Caco-2 (cell line): ENCODE results near the gene TGFA. TPM values are rescaled to one million over a fixed set of nuclear protein-coding genes. Genes with fewer than 3 reads are reported as not detected.

Experiments
- BruUV-seq: library from RNA; stranded (reverse); fragments of 400-500 nt; replicated peaks from 2 replicates; lab custom pipeline; 2021; lab: Mats Ljungman, UMichigan
- CTCF ChIA-PET: fragments of 300-600 bp; sonication (Branson Sonifier 250); formaldehyde crosslinking; loops from one replicate; lab custom pipeline; 2022; ENCODE audit warnings: antibody characterized with exemption; lab: Charles Lee
- POLR2A ChIA-PET: fragments of 300-600 bp; sonication (Branson Sonifier 250); formaldehyde crosslinking; loops from one replicate; lab custom pipeline; 2022; ENCODE audit warnings: antibody characterized with exemption; lab: Charles Lee
- DNase-seq, 2 experiments: peaks; one replicate each; pipeline versions ENCODE4 v3.0.0 to v3.0.0-alpha.2; 2020 to 2022
- H3K27me3 ChIP-seq: replicated peaks from 2 replicates; pipeline ENCODE4 v1.6.0; 2011; ENCODE audit warnings: low read length; ENCODE audit not compliant: control insufficient read depth, insufficient read depth
- H3K36me3 ChIP-seq: 2 replicates; pipeline ENCODE4 v1.5.1; 2011; ENCODE audit warnings: low read length; ENCODE audit not compliant: control insufficient read depth, insufficient read depth
- H3K4me1 ChIP-seq: fragments of 250-450 bp; sonication (Bioruptor Pico); 2 replicates; pipeline ENCODE4 v1.5.1; 2020; ENCODE audit warnings: mild to moderate bottlenecking
- H3K4me3 ChIP-seq: 2 replicates; pipeline ENCODE4 v1.5.1; 2011; ENCODE audit warnings: low read depth, mild to moderate bottlenecking, control low read depth, low read length
- H3K9me3 ChIP-seq: fragments of 250-450 bp; sonication (Bioruptor Pico); 2 replicates; pipeline ENCODE4 v1.5.1; 2020; ENCODE audit warnings: mild to moderate bottlenecking, moderate library complexity
- H3K27ac Mint-ChIP-seq: one replicate; pipeline ENCODE4 v1.8.0; 2022; ENCODE audit warnings: mixed read lengths; ENCODE audit not compliant: unreplicated experiment
- H3K27me3 Mint-ChIP-seq: one replicate; pipeline ENCODE4 v1.8.0; 2022; ENCODE audit warnings: mixed read lengths; ENCODE audit not compliant: insufficient read depth, unreplicated experiment
- H3K36me3 Mint-ChIP-seq: one replicate; pipeline ENCODE4 v1.8.0; 2022; ENCODE audit warnings: mild to moderate bottlenecking, mixed read lengths; ENCODE audit not compliant: insufficient read depth, unreplicated experiment
- H3K4me1 Mint-ChIP-seq: one replicate; pipeline ENCODE4 v1.8.0; 2022; ENCODE audit warnings: low read depth, mixed read lengths; ENCODE audit not compliant: unreplicated experiment
- H3K4me3 Mint-ChIP-seq: one replicate; pipeline ENCODE4 v1.8.0; 2022; ENCODE audit warnings: mild to moderate bottlenecking, moderate library complexity, mixed read lengths; ENCODE audit not compliant: unreplicated experiment
- H3K9me3 Mint-ChIP-seq: one replicate; pipeline ENCODE4 v1.8.0; 2022; ENCODE audit warnings: mixed read lengths; ENCODE audit not compliant: unreplicated experiment
- CTCF ChIP-seq, 2 experiments: fragments of 200-600 bp in 1 of 2; IDR thresholded peaks; 1 replicate in 1 of 2; 2 replicates in 1 of 2; pipeline versions ENCODE4 v1.5.1 to v1.8.0; 2011 to 2022; ENCODE audit warnings: antibody characterized with exemption in 1 of 2, control low read depth in 1 of 2, inconsistent platforms in 1 of 2, low read depth in 1 of 2, low read length in 1 of 2, mild to moderate bottlenecking in 1 of 2, moderate library complexity in 1 of 2; ENCODE audit not compliant: insufficient read depth in 1 of 2, severe bottlenecking in 1 of 2, unreplicated experiment in 1 of 2
- intact Hi-C: fragments of 100-400 bp; cut with micrococcal nuclease; formaldehyde crosslinking; loops from one replicate; pipeline ENCODE4 v1.10.0; 2022; ENCODE audit not compliant: unreplicated experiment
- total RNA-seq: library from RNA; stranded (reverse); gene quantifications from 2 replicates; pipeline ENCODE4 v1.2.3, GENCODE V29; 2022

The TGFA gene
- total RNA-seq, 1 experiment from 2014 or later = 0.70 TPM

GRCh38 chr2:70463997-70464396, 89.6 kb downstream of the TGFA start:
- no peak for TF ChIP-seq CTCF (IDR thresholded peaks at IDR 0.05; ENCODE audit: insufficient read depth in 1 of 2, low read depth in 1 of 2, low read length in 1 of 2, severe bottlenecking in 1 of 2, unreplicated experiment in 1 of 2)
- Mint-ChIP-seq H3K9me3 (no peaks in the 10 kb centered on the region), H3K27me3 (peaks cover 6% of the 10 kb centered on the region), H3K36me3 (no peaks in the 10 kb centered on the region), H3K4me3 (no peak overlapping the region), H3K4me1 (no peaks in the 10 kb centered on the region), H3K27ac (no peak overlapping the region)
- CTCF ChIA-PET = no interaction called here
- intact Hi-C loops = no loop called here
- POLR2A ChIA-PET = no interaction called here
- H3K27me3 ChIP-seq = no peaks in the 10 kb centered on the region
- BruUV-seq = no TSS peak
- DNase-seq = no peak
- H3K4me3 ChIP-seq = no peak overlapping the region
- H3K4me1 ChIP-seq = no peaks in the 10 kb centered on the region
- H3K9me3 ChIP-seq = no peaks in the 10 kb centered on the region
- H3K36me3 ChIP-seq = no peaks in the 10 kb centered on the region

- DNase-seq = no peak
- Histone ChIP-seq H3K9me3 (no peaks in the 10 kb centered on the region), H3K4me3 (no peak overlapping the region), H3K27me3 (no peaks in the 10 kb centered on the region), H3K4me1 (no peaks in the 10 kb centered on the region), H3K36me3 (no peaks in the 10 kb centered on the region)
- Mint-ChIP-seq H3K4me1 (no peaks in the 10 kb centered on the region), H3K9me3 (no peaks in the 10 kb centered on the region), H3K27ac (no peak overlapping the region), H3K27me3 (peaks cover 8% of the 10 kb centered on the region), H3K4me3 (no peak overlapping the region), H3K36me3 (no peaks in the 10 kb centered on the region)
- intact Hi-C loops = no loop called here
- TF ChIP-seq CTCF (IDR thresholded peaks at IDR 0.05; ENCODE audit: insufficient read depth in 1 of 2, low read depth in 1 of 2, low read length in 1 of 2, severe bottlenecking in 1 of 2, unreplicated experiment in 1 of 2) = no peak
- BruUV-seq = no TSS peak
- ChIA-PET POLR2A (no interaction called here), CTCF (no interaction called here)
Measured at GRCh38 chr2:70463581-70463980, 90.0 kb downstream of the TGFA start.

- no peaks in the 10 kb centered on the region for H3K36me3 ChIP-seq
Measured at GRCh38 chr2:70461981-70462876, 91.4 kb downstream of the TGFA start.

More at GRCh38 chr2:70461981-70462876, 91.4 kb downstream of the TGFA start:
- ChIA-PET CTCF (no interaction called here), POLR2A (no interaction called here)
- BruUV-seq = no TSS peak
- Mint-ChIP-seq H3K27me3 (peaks cover 12% of the 10 kb centered on the region), H3K4me3 (no peak overlapping the region), H3K4me1 (no peaks in the 10 kb centered on the region), H3K27ac (no peak overlapping the region), H3K9me3 (no peaks in the 10 kb centered on the region), H3K36me3 (no peaks in the 10 kb centered on the region)
- intact Hi-C loops = no loop called here
- TF ChIP-seq CTCF (IDR thresholded peaks at IDR 0.05; ENCODE audit: insufficient read depth in 1 of 2, low read depth in 1 of 2, low read length in 1 of 2, severe bottlenecking in 1 of 2, unreplicated experiment in 1 of 2) = no peak
- DNase-seq = no peak
- H3K4me1 ChIP-seq = no peaks in the 10 kb centered on the region
- H3K9me3 ChIP-seq = no peaks in the 10 kb centered on the region
- H3K4me3 ChIP-seq = no peak overlapping the region
- H3K27me3 ChIP-seq = no peaks in the 10 kb centered on the region
